ENCODE data around the gene SNAPC1.
A peak's percentile ranks its signal among the peaks of the same experiment; 100 is the strongest.

Gene SNAPC1

GRCh38 chr14:61759878-61760277, 2.3 kb upstream of the SNAPC1 start:
- H3K4me3 ChIP-seq (ENCODE audit: low read length) = no peak overlapping the region
- H3K4ac ChIP-seq (ENCODE audit: low read depth, low read length) = no peak overlapping the region
- H3K4me1 ChIP-seq (ENCODE audit: control insufficient read depth, low read depth, low read length) = no peaks in the 10 kb centered on the region
- H3K79me1 ChIP-seq (ENCODE audit: low read length) = peaks cover 5% of the 10 kb centered on the region
- H3K36me3 ChIP-seq (ENCODE audit: control insufficient read depth, insufficient read depth, low read length) = no peaks in the 10 kb centered on the region
- H3K18ac ChIP-seq (ENCODE audit: low read length) = no peak overlapping the region
- no peak overlapping the region for H4K8ac ChIP-seq (ENCODE audit: low read depth, low read length)
- DNase-seq = no peak
- H3K23ac ChIP-seq (ENCODE audit: low read length) = no peak overlapping the region
- H3K27me3 ChIP-seq (ENCODE audit: insufficient read depth, low read length, poor library complexity) = no peaks in the 10 kb centered on the region
- no peak overlapping the region for H3K4me2 ChIP-seq (ENCODE audit: low read length)
- H3K27ac ChIP-seq (ENCODE audit: low read depth, low read length) = no peak overlapping the region
- WGBS (ENCODE audit: extremely low coverage, insufficient coverage, low lambda C conversion rate) = no CpG with 5 or more reads among the region's 7 CpGs
- H2BK5ac ChIP-seq (ENCODE audit: low read length) = no peak overlapping the region
- no peak overlapping the region for H2BK120ac ChIP-seq (ENCODE audit: low read depth, low read length)
- no peak overlapping the region for H2BK15ac ChIP-seq (replicated peaks; ENCODE audit: low read depth)
- no peak overlapping the region for H2AK5ac ChIP-seq (ENCODE audit: low read length)
- peaks cover 11% of the 10 kb centered on the region for H3K79me2 ChIP-seq (ENCODE audit: control insufficient read depth, insufficient read depth, low read length)
- H4K5ac ChIP-seq (ENCODE audit: low read length) = no peak overlapping the region
- no peak overlapping the region for H3K56ac ChIP-seq (ENCODE audit: low read length)
- no peak overlapping the region for H3K9ac ChIP-seq (ENCODE audit: low read length)

- H3K4me1 ChIP-seq (ENCODE audit: control insufficient read depth, low read depth, low read length) = peaks cover 2% of the 10 kb centered on the region
- no peak overlapping the region for H3K4me3 ChIP-seq (ENCODE audit: low read length)
- H4K5ac ChIP-seq (ENCODE audit: low read length) = peak overlapping the region; percentile 94
- no peaks in the 10 kb centered on the region for H3K36me3 ChIP-seq (ENCODE audit: control insufficient read depth, insufficient read depth, low read length)
- peak overlapping the region; percentile 46 for H3K27ac ChIP-seq (ENCODE audit: low read depth, low read length)
- H3K18ac ChIP-seq (ENCODE audit: low read length) = no peak overlapping the region
- peak overlapping the region; percentile 90 for H3K9ac ChIP-seq (ENCODE audit: low read length)
- peaks cover 15% of the 10 kb centered on the region for H3K79me2 ChIP-seq (ENCODE audit: control insufficient read depth, insufficient read depth, low read length)
- DNase-seq = no peak
- H2BK120ac ChIP-seq (ENCODE audit: low read depth, low read length) = no peak overlapping the region
- H3K23ac ChIP-seq (ENCODE audit: low read length) = no peak overlapping the region
- no peak overlapping the region for H2AK5ac ChIP-seq (ENCODE audit: low read length)
- H3K4me2 ChIP-seq (ENCODE audit: low read length) = peak overlapping the region; percentile 83
- H4K8ac ChIP-seq (ENCODE audit: low read depth, low read length) = no peak overlapping the region
- H3K27me3 ChIP-seq (ENCODE audit: insufficient read depth, low read length, poor library complexity) = no peaks in the 10 kb centered on the region
- H3K56ac ChIP-seq (ENCODE audit: low read length) = peak overlapping the region; percentile 92
- peaks cover 5% of the 10 kb centered on the region for H3K79me1 ChIP-seq (ENCODE audit: low read length)
- WGBS (ENCODE audit: extremely low coverage, insufficient coverage, low lambda C conversion rate) = no CpG with 5 or more reads among the region's 5 CpGs
- H2BK15ac ChIP-seq (replicated peaks; ENCODE audit: low read depth) = no peak overlapping the region
- H3K4ac ChIP-seq (ENCODE audit: low read depth, low read length) = no peak overlapping the region
- peak overlapping the region; percentile 18 for H2BK5ac ChIP-seq (ENCODE audit: low read length)
Observed at GRCh38 chr14:61761557-61761956, 663 bp upstream of the SNAPC1 start.

- no CpG with 5 or more reads among the region's 5 CpGs for WGBS (ENCODE audit: extremely low coverage, insufficient coverage, low lambda C conversion rate)
- Histone ChIP-seq H2BK5ac (ENCODE audit: low read length) (no peak overlapping the region), H3K27me3 (ENCODE audit: insufficient read depth, low read length, poor library complexity) (no peaks in the 10 kb centered on the region), H3K23ac (ENCODE audit: low read length) (no peak overlapping the region), H2BK120ac (ENCODE audit: low read depth, low read length) (no peak overlapping the region), H3K4me2 (ENCODE audit: low read length) (no peak overlapping the region), H3K36me3 (ENCODE audit: control insufficient read depth, insufficient read depth, low read length) (no peaks in the 10 kb centered on the region), H3K79me2 (ENCODE audit: control insufficient read depth, insufficient read depth, low read length) (peaks cover 17% of the 10 kb centered on the region), H3K4me3 (ENCODE audit: low read length) (no peak overlapping the region), H3K9ac (ENCODE audit: low read length) (no peak overlapping the region), H3K27ac (ENCODE audit: low read depth, low read length) (no peak overlapping the region), H3K18ac (ENCODE audit: low read length) (no peak overlapping the region), H4K5ac (ENCODE audit: low read length) (no peak overlapping the region), H2AK5ac (ENCODE audit: low read length) (no peak overlapping the region), H3K56ac (ENCODE audit: low read length) (no peak overlapping the region), H3K4ac (ENCODE audit: low read depth, low read length) (no peak overlapping the region), H3K4me1 (ENCODE audit: control insufficient read depth, low read depth, low read length) (peaks cover 2% of the 10 kb centered on the region), H3K79me1 (ENCODE audit: low read length) (peaks cover 5% of the 10 kb centered on the region), H2BK15ac (replicated peaks; ENCODE audit: low read depth) (no peak overlapping the region), H4K8ac (ENCODE audit: low read depth, low read length) (no peak overlapping the region)
- DNase-seq = peak; percentile 26
Observed at GRCh38 chr14:61764342-61765122, 2.3 kb downstream of the SNAPC1 start.

- peak overlapping the region; percentile 49 for H3K4me2 ChIP-seq (ENCODE audit: low read length)
- H3K4ac ChIP-seq (ENCODE audit: low read depth, low read length) = no peak overlapping the region
- H3K4me3 ChIP-seq (ENCODE audit: low read length) = no peak overlapping the region
- peak overlapping the region; percentile 86 for H3K56ac ChIP-seq (ENCODE audit: low read length)
- no CpG with 5 or more reads among the region's 15 CpGs for WGBS (ENCODE audit: extremely low coverage, insufficient coverage, low lambda C conversion rate)
- no peak overlapping the region for H4K8ac ChIP-seq (ENCODE audit: low read depth, low read length)
- no peak overlapping the region for H3K18ac ChIP-seq (ENCODE audit: low read length)
- peaks cover 17% of the 10 kb centered on the region for H3K79me2 ChIP-seq (ENCODE audit: control insufficient read depth, insufficient read depth, low read length)
- no peak overlapping the region for H4K5ac ChIP-seq (ENCODE audit: low read length)
- no peaks in the 10 kb centered on the region for H3K27me3 ChIP-seq (ENCODE audit: insufficient read depth, low read length, poor library complexity)
- H2BK5ac ChIP-seq (ENCODE audit: low read length) = peak overlapping the region; percentile 83
- no peak overlapping the region for H3K23ac ChIP-seq (ENCODE audit: low read length)
- H3K9ac ChIP-seq (ENCODE audit: low read length) = peak overlapping the region; percentile 55
- peaks cover 2% of the 10 kb centered on the region for H3K4me1 ChIP-seq (ENCODE audit: control insufficient read depth, low read depth, low read length)
- DNase-seq = peak; percentile 88
- no peak overlapping the region for H2AK5ac ChIP-seq (ENCODE audit: low read length)
- no peak overlapping the region for H2BK120ac ChIP-seq (ENCODE audit: low read depth, low read length)
- peak overlapping the region; percentile 56 for H3K27ac ChIP-seq (ENCODE audit: low read depth, low read length)
- H3K79me1 ChIP-seq (ENCODE audit: low read length) = peaks cover 5% of the 10 kb centered on the region
- H2BK15ac ChIP-seq (replicated peaks; ENCODE audit: low read depth) = no peak overlapping the region
- H3K36me3 ChIP-seq (ENCODE audit: control insufficient read depth, insufficient read depth, low read length) = no peaks in the 10 kb centered on the region
Observed at GRCh38 chr14:61765225-61765943, 3.2 kb downstream of the SNAPC1 start.

- Histone ChIP-seq H3K27me3 (ENCODE audit: insufficient read depth, low read length, poor library complexity) (no peaks in the 10 kb centered on the region), H3K79me1 (ENCODE audit: low read length) (peaks cover 5% of the 10 kb centered on the region), H4K5ac (ENCODE audit: low read length) (no peak overlapping the region), H3K4ac (ENCODE audit: low read depth, low read length) (no peak overlapping the region), H4K8ac (ENCODE audit: low read depth, low read length) (no peak overlapping the region), H3K4me2 (ENCODE audit: low read length) (no peak overlapping the region), H2AK5ac (ENCODE audit: low read length) (no peak overlapping the region), H2BK5ac (ENCODE audit: low read length) (no peak overlapping the region), H3K18ac (ENCODE audit: low read length) (no peak overlapping the region), H2BK120ac (ENCODE audit: low read depth, low read length) (no peak overlapping the region), H3K4me3 (ENCODE audit: low read length) (no peak overlapping the region), H3K27ac (ENCODE audit: low read depth, low read length) (no peak overlapping the region), H3K79me2 (ENCODE audit: control insufficient read depth, insufficient read depth, low read length) (peaks cover 17% of the 10 kb centered on the region), H3K23ac (ENCODE audit: low read length) (no peak overlapping the region), H3K9ac (ENCODE audit: low read length) (peak overlapping the region; percentile 9), H3K36me3 (ENCODE audit: control insufficient read depth, insufficient read depth, low read length) (peaks cover 2% of the 10 kb centered on the region), H3K56ac (ENCODE audit: low read length) (peak overlapping the region; percentile 47), H2BK15ac (replicated peaks; ENCODE audit: low read depth) (no peak overlapping the region), H3K4me1 (ENCODE audit: control insufficient read depth, low read depth, low read length) (peaks cover 2% of the 10 kb centered on the region)
- WGBS (ENCODE audit: extremely low coverage, insufficient coverage, low lambda C conversion rate) = no CpG with 5 or more reads among the region's 5 CpGs
- DNase-seq = no peak
Observed at GRCh38 chr14:61766151-61766550, 3.9 kb downstream of the SNAPC1 start.
